IgD-negative memory B cell (primary cell): ENCODE measurements around the gene ESPN. TPM values are rescaled to one million over a fixed set of nuclear protein-coding genes. Genes with fewer than 3 reads are reported as not detected.
A peak's percentile ranks its signal among the peaks of the same experiment; 100 is the strongest.
"Not testable (repeated sequence)": the region's sequence is repeated elsewhere in the genome, so short reads cannot be mapped to it uniquely, and the experiment has no call there.

ENCODE experiments used
- H3K27ac Mint-ChIP-seq, 3 donors: one replicate each; pipeline ENCODE4 v1.8.0; 2020 to 2022; ENCODE audit warnings: mild to moderate bottlenecking in 3 of 3, mixed read lengths in 3 of 3, moderate library complexity in 1 of 3
- H3K27me3 Mint-ChIP-seq: one replicate; pipeline ENCODE4 v1.8.0; 2021; ENCODE audit warnings: mixed read lengths
- H3K36me3 Mint-ChIP-seq: one replicate; pipeline ENCODE4 v1.8.0; 2020; ENCODE audit warnings: mild to moderate bottlenecking, mixed read lengths
- H3K4me1 Mint-ChIP-seq, 3 donors: one replicate each; pipeline ENCODE4 v1.8.0; 2020 to 2022; ENCODE audit warnings: mixed read lengths in 3 of 3, mild to moderate bottlenecking in 1 of 3
- H3K4me3 Mint-ChIP-seq, 4 donors: one replicate each; pipeline ENCODE4 v1.8.0; 2020 to 2022; ENCODE audit warnings: mild to moderate bottlenecking in 4 of 4, mixed read lengths in 4 of 4, moderate library complexity in 3 of 4
- H3K9me3 Mint-ChIP-seq, 3 donors: one replicate each; pipeline ENCODE4 v1.8.0; 2020 to 2021; ENCODE audit warnings: mixed read lengths in 3 of 3, mild to moderate bottlenecking in 1 of 3
- polyA plus RNA-seq: library from polyadenylated mRNA; unstranded; fragments of 300-500 nt; fragmentation: Illumina TruSeq; gene quantifications from one replicate; pipeline ENCODE4 v1.2.3, GENCODE V29; 2021

ESPN gene
- polyA plus RNA-seq, 1 donor from 2014 or later = not detected

GRCh38 chr1:6491966-6492365 is 67.4 kb downstream of the ESPN start:
- Mint-ChIP-seq H3K4me3 (peak overlapping the region in 2 of 4 donors; percentile 64 to 86), H3K27ac (no peak overlapping the region), H3K4me1 (peaks cover 3 to 6% (median 5%) of the 10 kb centered on the region in 3 donors), H3K9me3 (no peaks in the 10 kb centered on the region), H3K36me3 (no peaks in the 10 kb centered on the region), H3K27me3 (peaks cover 8% of the 10 kb centered on the region)

- not testable (repeated sequence) for H3K9me3 Mint-ChIP-seq, H3K4me1 Mint-ChIP-seq, H3K4me3 Mint-ChIP-seq, H3K36me3 Mint-ChIP-seq, H3K27me3 Mint-ChIP-seq, H3K27ac Mint-ChIP-seq
Observed at GRCh38 chr1:6493834-6494223, 69.3 kb downstream of the ESPN start.

DNA sequence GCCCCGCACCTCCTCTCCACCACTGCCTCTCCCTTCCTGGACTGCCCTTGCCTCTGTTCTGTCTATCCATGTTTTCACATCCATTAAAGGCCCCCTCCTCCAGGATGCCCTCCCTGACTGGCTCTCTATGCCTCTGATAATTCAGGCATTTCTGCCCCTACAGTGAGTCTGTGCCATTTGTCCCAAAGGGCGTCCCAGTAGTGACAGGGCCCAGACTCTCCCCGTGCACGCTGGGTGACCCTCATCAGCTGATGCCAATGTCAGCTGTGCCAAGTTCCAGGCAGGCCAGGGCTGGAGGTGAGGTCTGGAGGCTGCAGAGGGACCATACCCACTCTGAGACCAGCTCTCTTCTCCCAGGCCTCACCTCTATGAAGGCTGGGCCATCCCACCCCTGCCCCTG is 70.1 kb downstream of the ESPN start:
- Mint-ChIP-seq H3K27me3 (peaks cover 10% of the 10 kb centered on the region), H3K36me3 (no peaks in the 10 kb centered on the region), H3K4me1 (peaks cover 0 to 8% (median 7%) of the 10 kb centered on the region in 3 donors), H3K27ac (no peak overlapping the region), H3K9me3 (no peaks in the 10 kb centered on the region), H3K4me3 (peak overlapping the region in 1 of 4 donors; percentile 1)

DNA sequence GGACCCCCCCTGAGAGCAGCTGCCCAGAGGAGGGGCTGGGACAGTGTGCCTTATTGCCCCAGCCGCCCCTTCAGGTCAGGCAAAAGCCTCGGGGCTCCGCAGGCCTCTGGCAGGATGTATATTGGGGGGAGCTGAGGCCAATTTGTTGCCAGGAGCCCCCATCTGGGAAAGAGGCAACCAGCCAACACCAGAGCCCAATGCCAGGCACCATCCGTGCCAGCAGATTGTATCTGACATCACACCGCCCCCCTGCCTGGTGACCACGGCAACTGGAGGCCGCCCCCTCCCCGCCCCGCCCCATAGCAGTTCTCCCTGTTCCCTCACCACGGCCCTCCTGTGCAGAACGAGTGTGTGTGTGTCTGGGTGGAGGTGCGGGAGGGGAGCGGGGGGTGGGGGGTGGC is 70.5 kb downstream of the ESPN start:
- H3K4me3 Mint-ChIP-seq = no peak overlapping the region
- peaks cover 0 to 8% (median 7%) of the 10 kb centered on the region in 3 donors for H3K4me1 Mint-ChIP-seq
- H3K9me3 Mint-ChIP-seq = no peaks in the 10 kb centered on the region
- H3K27me3 Mint-ChIP-seq = peaks cover 12% of the 10 kb centered on the region
- no peaks in the 10 kb centered on the region for H3K36me3 Mint-ChIP-seq
- H3K27ac Mint-ChIP-seq = no peak overlapping the region

- Mint-ChIP-seq H3K27ac (no peak overlapping the region), H3K4me3 (peak overlapping the region in 2 of 4 donors; percentile 6 to 50), H3K4me1 (peaks cover 0 to 8% (median 7%) of the 10 kb centered on the region in 3 donors), H3K36me3 (no peaks in the 10 kb centered on the region), H3K27me3 (peaks cover 13% of the 10 kb centered on the region), H3K9me3 (no peaks in the 10 kb centered on the region)
Observed at GRCh38 chr1:6495540-6496364, 71.2 kb downstream of the ESPN start.

DNA sequence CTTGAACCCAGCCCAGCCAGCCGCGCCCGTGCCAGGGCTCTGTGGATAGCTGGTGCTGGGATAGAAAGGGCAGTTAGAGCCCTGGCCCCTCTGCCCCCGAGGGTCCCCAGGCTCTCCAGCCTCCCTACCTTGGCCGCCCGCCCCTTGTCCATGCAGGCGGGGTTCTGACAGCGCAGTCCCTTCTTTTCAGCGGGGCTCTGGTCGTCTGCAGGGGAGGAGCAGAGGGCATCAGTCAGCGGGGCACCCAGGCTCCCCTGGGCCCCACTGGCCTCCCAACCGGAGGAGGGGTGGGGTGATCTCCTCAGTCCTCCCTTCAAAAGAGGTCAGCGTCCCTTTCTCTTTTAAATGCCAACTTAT is 71.8 kb downstream of the ESPN start:
- Mint-ChIP-seq H3K27me3 (peaks cover 13% of the 10 kb centered on the region), H3K4me3 (peak overlapping the region in 2 of 4 donors; percentile 37 to 50), H3K36me3 (no peaks in the 10 kb centered on the region), H3K27ac (no peak overlapping the region), H3K9me3 (no peaks in the 10 kb centered on the region), H3K4me1 (peaks cover 0 to 4% (median 4%) of the 10 kb centered on the region in 3 donors)

- H3K27me3 Mint-ChIP-seq = peaks cover 13% of the 10 kb centered on the region
- H3K9me3 Mint-ChIP-seq = no peaks in the 10 kb centered on the region
- no peak overlapping the region for H3K27ac Mint-ChIP-seq
- no peaks in the 10 kb centered on the region for H3K36me3 Mint-ChIP-seq
- H3K4me3 Mint-ChIP-seq = peak overlapping the region; percentile 37 to 82 (median 51)
- peaks cover 0 to 4% (median 2%) of the 10 kb centered on the region in 3 donors for H3K4me1 Mint-ChIP-seq
Observed at GRCh38 chr1:6496890-6497214, 72.3 kb downstream of the ESPN start.

DNA sequence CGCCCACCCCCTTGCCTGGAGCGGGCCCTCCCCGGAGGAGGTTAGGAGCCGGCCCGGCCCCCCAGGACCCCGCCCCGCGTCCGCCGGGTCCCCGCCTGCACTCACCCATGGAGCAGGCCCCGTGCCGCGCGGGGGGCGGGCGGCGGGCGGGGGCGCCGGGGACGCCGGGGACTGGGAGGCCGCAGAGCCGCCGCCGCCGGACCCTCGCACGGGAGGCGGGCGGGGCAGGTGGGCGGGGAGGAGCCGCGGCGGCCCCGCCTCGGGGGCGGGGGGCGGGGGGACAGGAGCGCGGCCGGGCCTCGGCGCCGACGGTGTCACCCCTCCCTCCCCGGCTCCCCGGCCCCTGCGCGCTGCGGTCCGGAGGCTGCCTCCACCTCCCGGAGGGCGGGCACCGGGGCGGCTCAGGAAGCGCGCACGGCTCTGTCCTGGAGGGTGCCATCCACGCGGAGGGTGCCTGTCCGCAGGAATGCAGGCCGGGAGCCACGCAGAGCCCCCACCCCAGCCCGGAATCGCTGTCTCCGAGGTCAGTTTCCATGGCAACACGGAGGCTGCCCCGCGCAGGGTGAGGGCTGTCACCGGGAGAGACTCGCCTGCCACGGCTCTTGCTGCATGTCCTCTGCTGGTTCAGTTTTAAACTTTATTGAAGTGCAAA is 72.8 kb downstream of the ESPN start:
- Mint-ChIP-seq H3K4me1 (peaks cover 0 to 4% (median 2%) of the 10 kb centered on the region in 3 donors), H3K27ac (no peak overlapping the region), H3K9me3 (no peaks in the 10 kb centered on the region), H3K4me3 (peak overlapping the region in 3 of 4 donors; percentile 72 to 83 (median 72)), H3K36me3 (no peaks in the 10 kb centered on the region), H3K27me3 (peaks cover 13% of the 10 kb centered on the region)

DNA sequence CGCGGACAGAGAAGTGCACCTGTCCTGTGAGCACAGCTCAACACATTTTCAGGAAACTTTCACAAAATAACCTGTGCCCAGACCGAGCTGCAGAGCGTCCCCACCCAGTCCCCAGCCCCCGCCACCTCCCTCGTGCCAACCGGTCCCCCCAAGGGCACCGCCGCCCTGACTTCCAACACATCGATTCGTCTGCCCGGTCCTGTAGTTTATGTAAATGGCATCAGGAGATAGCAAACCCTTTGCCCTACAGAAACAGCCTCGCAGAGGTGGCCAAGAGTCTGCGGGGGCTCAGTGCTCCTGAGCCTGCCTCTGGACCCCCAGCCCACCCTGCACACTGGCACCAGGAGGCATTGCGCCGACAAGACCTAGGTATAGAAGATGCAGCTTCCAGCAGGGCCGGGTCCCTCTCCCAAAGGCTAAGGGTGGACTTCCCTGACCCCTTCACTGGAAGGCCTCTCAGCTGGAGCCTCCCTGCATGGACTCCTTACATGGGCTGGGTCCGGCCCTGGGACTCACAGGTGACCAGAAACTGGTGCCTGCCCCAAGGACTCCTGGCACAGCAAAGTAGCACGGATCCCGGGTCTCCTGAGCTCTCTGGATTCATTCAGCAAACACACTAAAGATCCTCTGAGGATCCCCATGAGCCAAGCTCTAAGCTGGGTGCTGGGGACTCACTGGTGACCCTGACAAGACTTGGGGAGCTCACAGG is 73.4 kb downstream of the ESPN start:
- Mint-ChIP-seq H3K9me3 (no peaks in the 10 kb centered on the region), H3K4me3 (peak overlapping the region; percentile 43 to 83 (median 72)), H3K27me3 (peaks cover 13% of the 10 kb centered on the region), H3K36me3 (no peaks in the 10 kb centered on the region), H3K27ac (no peak overlapping the region), H3K4me1 (peaks cover 0 to 4% (median 2%) of the 10 kb centered on the region in 3 donors)

GRCh38 chr1:6498576-6499111 is 74.1 kb downstream of the ESPN start:
- Mint-ChIP-seq H3K36me3 (no peaks in the 10 kb centered on the region), H3K27ac (no peak overlapping the region), H3K4me3 (peak overlapping the region in 2 of 4 donors; percentile 35 to 72), H3K27me3 (peaks cover 13% of the 10 kb centered on the region), H3K9me3 (no peaks in the 10 kb centered on the region), H3K4me1 (peaks cover 0 to 4% (median 2%) of the 10 kb centered on the region in 3 donors)

- peak overlapping the region in 1 of 3 donors; percentile 84 for H3K27ac Mint-ChIP-seq
- no peaks in the 10 kb centered on the region for H3K9me3 Mint-ChIP-seq
- H3K36me3 Mint-ChIP-seq = no peaks in the 10 kb centered on the region
- peaks cover 0 to 4% (median 2%) of the 10 kb centered on the region in 3 donors for H3K4me1 Mint-ChIP-seq
- H3K4me3 Mint-ChIP-seq = peak overlapping the region in 2 of 4 donors; percentile 35 to 65
- peaks cover 13% of the 10 kb centered on the region for H3K27me3 Mint-ChIP-seq
Observed at GRCh38 chr1:6499296-6499695, 74.7 kb downstream of the ESPN start.

GRCh38 chr1:6500544-6501278 is 76.1 kb downstream of the ESPN start:
- Mint-ChIP-seq H3K4me1 (peaks cover 0 to 3% (median 2%) of the 10 kb centered on the region in 3 donors), H3K4me3 (no peak overlapping the region), H3K27me3 (peaks cover 15% of the 10 kb centered on the region), H3K36me3 (peaks cover 1% of the 10 kb centered on the region), H3K27ac (no peak overlapping the region), H3K9me3 (no peaks in the 10 kb centered on the region)

GRCh38 chr1:6501279-6501813 is 76.8 kb downstream of the ESPN start:
- no peaks in the 10 kb centered on the region for H3K9me3 Mint-ChIP-seq
- no peak overlapping the region for H3K27ac Mint-ChIP-seq
- H3K27me3 Mint-ChIP-seq = peaks cover 13% of the 10 kb centered on the region
- H3K4me3 Mint-ChIP-seq = peak overlapping the region in 1 of 4 donors; percentile 60
- H3K36me3 Mint-ChIP-seq = peaks cover 1% of the 10 kb centered on the region
- H3K4me1 Mint-ChIP-seq = peaks cover 0 to 2% (median 2%) of the 10 kb centered on the region in 3 donors
